ENCODE measurements around the gene SMG7. TPM values are rescaled to one million over a fixed set of nuclear protein-coding genes. Genes with fewer than 3 reads are reported as not detected.
A peak's percentile ranks its signal among the peaks of the same experiment; 100 is the strongest.

Gene SMG7
- total and polyA plus RNA-seq, 8 donors, result 13.4 to 44.9 (median 29.1) TPM

- 29 to 52% (median 30%) methylated on average over 1 of the region's 1 CpG for WGBS, 5 donors
- DNase-seq, result peak in 1 of 2 donors; percentile 9
- Histone ChIP-seq H3K4me3 (no peak overlapping the region), H3K4me1 (peaks cover 14 to 82% (median 49%) of the 10 kb centered on the region in 4 donors), H3K27ac (peak overlapping the region in 1 of 5 donors; percentile 25), H3K9me3 (no peaks in the 10 kb centered on the region), H3K27me3 (no peaks in the 10 kb centered on the region), H3K36me3 (no peaks in the 10 kb centered on the region)
- intact Hi-C loops (cut with DNase I; ENCODE audit: low total_unique reads), result no loop called here
- TF ChIP-seq POLR2AphosphoS5 (IDR thresholded peaks at IDR 0.05) (no peak), POLR2A (IDR thresholded peaks at IDR 0.05) (no peak), EP300 (IDR thresholded peaks at IDR 0.05) (no peak)
- TF ChIP-seq, protein P1, sequence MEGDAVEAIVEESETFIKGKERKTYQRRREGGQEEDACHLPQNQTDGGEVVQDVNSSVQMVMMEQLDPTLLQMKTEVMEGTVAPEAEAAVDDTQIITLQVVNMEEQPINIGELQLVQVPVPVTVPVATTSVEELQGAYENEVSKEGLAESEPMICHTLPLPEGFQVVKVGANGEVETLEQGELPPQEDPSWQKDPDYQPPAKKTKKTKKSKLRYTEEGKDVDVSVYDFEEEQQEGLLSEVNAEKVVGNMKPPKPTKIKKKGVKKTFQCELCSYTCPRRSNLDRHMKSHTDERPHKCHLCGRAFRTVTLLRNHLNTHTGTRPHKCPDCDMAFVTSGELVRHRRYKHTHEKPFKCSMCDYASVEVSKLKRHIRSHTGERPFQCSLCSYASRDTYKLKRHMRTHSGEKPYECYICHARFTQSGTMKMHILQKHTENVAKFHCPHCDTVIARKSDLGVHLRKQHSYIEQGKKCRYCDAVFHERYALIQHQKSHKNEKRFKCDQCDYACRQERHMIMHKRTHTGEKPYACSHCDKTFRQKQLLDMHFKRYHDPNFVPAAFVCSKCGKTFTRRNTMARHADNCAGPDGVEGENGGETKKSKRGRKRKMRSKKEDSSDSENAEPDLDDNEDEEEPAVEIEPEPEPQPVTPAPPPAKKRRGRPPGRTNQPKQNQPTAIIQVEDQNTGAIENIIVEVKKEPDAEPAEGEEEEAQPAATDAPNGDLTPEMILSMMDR (IDR thresholded peaks at IDR 0.05), result no peak
These were observed 8.7 kb downstream of the SMG7 start for GRCh38 chr1:183480971-183481441.

DNA sequence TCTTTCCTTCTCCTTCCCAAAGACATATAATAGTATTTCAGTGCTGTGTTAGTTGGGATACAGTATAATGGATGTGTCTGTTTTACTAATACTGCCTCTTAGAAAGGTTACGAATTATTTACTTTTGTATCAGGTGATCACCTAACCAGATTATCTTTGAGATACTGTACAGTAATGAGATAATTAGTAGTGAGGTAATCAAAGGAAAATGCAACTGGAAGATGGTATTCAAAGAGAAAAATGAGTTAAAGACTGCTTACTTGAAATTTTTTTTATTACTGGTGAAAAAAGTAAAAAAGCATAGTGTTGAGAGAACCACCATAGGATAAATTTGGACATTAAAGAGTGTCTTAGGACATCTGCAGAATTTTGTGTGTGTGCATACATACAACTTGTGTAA lies 10.9 kb downstream of the SMG7 start:
- Histone ChIP-seq H3K4me3 (no peak overlapping the region), H3K36me3 (peaks cover 0 to 4% (median 0%) of the 10 kb centered on the region in 4 donors), H3K4me1 (peaks cover 11 to 68% (median 38%) of the 10 kb centered on the region in 4 donors), H3K27ac (no peak overlapping the region), H3K9me3 (no peaks in the 10 kb centered on the region), H3K27me3 (no peaks in the 10 kb centered on the region)
- no peak for DNase-seq
- WGBS, 5 donors, result 37 to 60% (median 42%) methylated on average over 1 of the region's 1 CpG
- intact Hi-C loops (cut with DNase I; ENCODE audit: low total_unique reads), result no loop called here
- TF ChIP-seq EP300 (IDR thresholded peaks at IDR 0.05), result no peak
- TF ChIP-seq, protein P1 (IDR thresholded peaks at IDR 0.05), result no peak
- no peak for TF ChIP-seq POLR2A (IDR thresholded peaks at IDR 0.05)
- TF ChIP-seq POLR2AphosphoS5 (IDR thresholded peaks at IDR 0.05), result no peak

GRCh38 chr1:183484254-183484653 lies 12.0 kb downstream of the SMG7 start:
- no peak for DNase-seq
- peaks cover 0 to 4% (median 0%) of the 10 kb centered on the region in 4 donors for H3K36me3 ChIP-seq
- H3K9me3 ChIP-seq, result no peaks in the 10 kb centered on the region
- WGBS, 5 donors, result 76 to 90% (median 88%) methylated on average over 1 of the region's 1 CpG
- H3K4me1 ChIP-seq, result peaks cover 5 to 58% (median 32%) of the 10 kb centered on the region in 4 donors
- intact Hi-C loops (cut with DNase I; ENCODE audit: low total_unique reads), result no loop called here
- TF ChIP-seq EP300 (IDR thresholded peaks at IDR 0.05) (no peak), POLR2AphosphoS5 (IDR thresholded peaks at IDR 0.05) (no peak)
- no peaks in the 10 kb centered on the region for H3K27me3 ChIP-seq
- H3K4me3 ChIP-seq, result no peak overlapping the region
- no peak overlapping the region for H3K27ac ChIP-seq

GRCh38 chr1:183484851-183485250 lies 12.6 kb downstream of the SMG7 start:
- DNase-seq, result no peak
- Histone ChIP-seq H3K27ac (no peak overlapping the region), H3K27me3 (no peaks in the 10 kb centered on the region), H3K9me3 (no peaks in the 10 kb centered on the region), H3K4me3 (no peak overlapping the region), H3K4me1 (peaks cover 5 to 52% (median 26%) of the 10 kb centered on the region in 4 donors), H3K36me3 (peaks cover 0 to 4% (median 0%) of the 10 kb centered on the region in 4 donors)
- TF ChIP-seq EP300 (IDR thresholded peaks at IDR 0.05), result no peak
- no peak for TF ChIP-seq POLR2AphosphoS5 (IDR thresholded peaks at IDR 0.05)
- TF ChIP-seq, protein P1 (IDR thresholded peaks at IDR 0.05), result no peak
- no peak for TF ChIP-seq POLR2A (IDR thresholded peaks at IDR 0.05)
- intact Hi-C loops (cut with DNase I; ENCODE audit: low total_unique reads), result no loop called here
- WGBS, 5 donors, result 76 to 86% (median 81%) methylated on average over 1 of the region's 1 CpG
